ENCODE results near the gene GABRB1.

Gene GABRB1

GRCh38 chr4:47031011-47031678, at the start of gene GABRB1:
Gene GABRB1 (plus strand): TSS chr4:47031567.
- no peak for DNase-seq

GRCh38 chr4:46984781-46985180, 46.6 kb upstream of the GABRB1 start:
- DNase-seq, result no peak

GRCh38 chr4:46986922-46987638, 44.3 kb upstream of the GABRB1 start:
- DNase-seq, result no peak

- no peak for DNase-seq
Observed at GRCh38 chr4:46992338-46992737, 39.0 kb upstream of the GABRB1 start.

- no peak for DNase-seq
Observed at GRCh38 chr4:46993075-46994006, 38.0 kb upstream of the GABRB1 start, which contains the start of gene GABRA4. Gene GABRA4 (minus strand): TSS chr4:46993581. CDS start chr4:46993424, 157 bp downstream.

GRCh38 chr4:46994007-46994405, 37.4 kb upstream of the GABRB1 start:
- no peak for DNase-seq

- no peak for DNase-seq
Observed at GRCh38 chr4:46999566-46999965, 31.8 kb upstream of the GABRB1 start.

- DNase-seq, result no peak
Observed at GRCh38 chr4:47000406-47000805, 31.0 kb upstream of the GABRB1 start.

- DNase-seq, result no peak
Observed at GRCh38 chr4:47002580-47002979, 28.8 kb upstream of the GABRB1 start.

GRCh38 chr4:47010347-47010911, 20.9 kb upstream of the GABRB1 start:
- DNase-seq, result no peak

- DNase-seq, result no peak
Observed at GRCh38 chr4:47010912-47011446, 20.4 kb upstream of the GABRB1 start.

GRCh38 chr4:47012676-47013075, 18.7 kb upstream of the GABRB1 start:
- DNase-seq, result no peak

GRCh38 chr4:47013373-47013772, 18.0 kb upstream of the GABRB1 start:
- DNase-seq, result no peak

- DNase-seq, result no peak
Observed at GRCh38 chr4:47017081-47017480, 14.3 kb upstream of the GABRB1 start.

- DNase-seq, result no peak
Observed at GRCh38 chr4:47017494-47017893, 13.9 kb upstream of the GABRB1 start.

- no peak for DNase-seq
Observed at GRCh38 chr4:47031751-47032404, 511 bp downstream of the GABRB1 start.

GRCh38 chr4:47032405-47033106, 1.2 kb downstream of the GABRB1 start:
- no peak for DNase-seq

GRCh38 chr4:47038263-47038662, 6.9 kb downstream of the GABRB1 start:
- no peak for DNase-seq

GRCh38 chr4:47040828-47041227, 9.5 kb downstream of the GABRB1 start:
- no peak for DNase-seq

- no peak for DNase-seq
Observed at GRCh38 chr4:47043821-47044220, 12.5 kb downstream of the GABRB1 start.

- DNase-seq, result no peak
Observed at GRCh38 chr4:47045261-47045660, 13.9 kb downstream of the GABRB1 start.

- DNase-seq, result no peak
Observed at GRCh38 chr4:47049347-47049746, 18.0 kb downstream of the GABRB1 start.
